Spleen (tissue), 7 donors: ENCODE data around the gene FAM89A.

Experiments used
- CTCF ChIP-seq, 11 experiments: fragments of 200-600 bp in 7 of 11; fragments of 450-650 bp in 4 of 11; sonication (generic) in 4 of 11; IDR thresholded peaks in 8 of 11; conservative IDR thresholded peaks in 3 of 11; 1 replicate in 7 of 11; 2 replicates in 4 of 11; pipeline versions ENCODE4 v1.4.0 to v1.8.0; 2016 to 2021; ENCODE audit warnings: antibody characterized with exemption in 11 of 11, inconsistent platforms in 4 of 11, mild to moderate bottlenecking in 1 of 11
- POLR2A ChIP-seq, 3 donors: fragments of 450-650 bp; IDR thresholded peaks; one replicate each; pipeline ENCODE4 v1.5.1; 2017; ENCODE audit warnings: antibody characterized with exemption in 3 of 3, mild to moderate bottlenecking in 1 of 3
- POLR2AphosphoS5 ChIP-seq, 3 donors: sonication (generic); formaldehyde crosslinking; IDR thresholded peaks; one replicate each; pipeline ENCODE4 v1.5.1; 2017; ENCODE audit warnings: antibody characterized with exemption in 3 of 3
- donor health status: DM: no; HTN: no; CAD: no; lungs with moderate emphysema.
- donor health status: DM: no; HTN: no; CAD: no.
- donor health status: DM: no; HTN: no; CAD: no.

GRCh38 chr1:231000201-231000600 lies 39.9 kb downstream of the FAM89A start:
- TF ChIP-seq CTCF (IDR thresholded peaks at IDR 0.05 in 8 of 11, conservative IDR thresholded peaks at IDR 0.05 in 3 of 11) (no peak), POLR2A (IDR thresholded peaks at IDR 0.05) (no peak), POLR2AphosphoS5 (IDR thresholded peaks at IDR 0.05) (no peak)
